ENCODE measurements around the gene RNF19B.

RNF19B gene

GRCh38 chr1:32898056-32898455, 66.6 kb downstream of the RNF19B start:
- TF ChIP-seq CTCF (conservative IDR thresholded peaks at IDR 0.05; ENCODE audit: low read depth, low read length), result no peak
- DNase-seq (ENCODE audit: low read depth), result no peak
- no peak overlapping the region for H3K4me3 ChIP-seq (ENCODE audit: low read length)

- H3K4me3 ChIP-seq (ENCODE audit: low read length), result no peak overlapping the region
- DNase-seq (ENCODE audit: low read depth), result no peak
- no peak for TF ChIP-seq CTCF (conservative IDR thresholded peaks at IDR 0.05; ENCODE audit: low read depth, low read length)
Measured at GRCh38 chr1:32897082-32898049, 67.2 kb downstream of the RNF19B start.

GRCh38 chr1:32896451-32896850, 68.2 kb downstream of the RNF19B start:
- H3K4me3 ChIP-seq (ENCODE audit: low read length), result no peak overlapping the region
- no peak for TF ChIP-seq CTCF (conservative IDR thresholded peaks at IDR 0.05; ENCODE audit: low read depth, low read length)
- no peak for DNase-seq (ENCODE audit: low read depth)

GRCh38 chr1:32895325-32896215, 69.0 kb downstream of the RNF19B start:
- no peak for TF ChIP-seq CTCF (conservative IDR thresholded peaks at IDR 0.05; ENCODE audit: low read depth, low read length)
- no peak for DNase-seq (ENCODE audit: low read depth)
- no peak overlapping the region for H3K4me3 ChIP-seq (ENCODE audit: low read length)

- DNase-seq (ENCODE audit: low read depth), result no peak
- no peak for TF ChIP-seq CTCF (conservative IDR thresholded peaks at IDR 0.05; ENCODE audit: low read depth, low read length)
- no peak overlapping the region for H3K4me3 ChIP-seq (ENCODE audit: low read length)
Measured at GRCh38 chr1:32894681-32895080, 69.9 kb downstream of the RNF19B start.

- no peak for DNase-seq (ENCODE audit: low read depth)
- no peak for TF ChIP-seq CTCF (conservative IDR thresholded peaks at IDR 0.05; ENCODE audit: low read depth, low read length)
- no peak overlapping the region for H3K4me3 ChIP-seq (ENCODE audit: low read length)
Measured at GRCh38 chr1:32894019-32894600, 70.5 kb downstream of the RNF19B start.
